IMR-90 (cell line): ENCODE measurements around the gene MALRD1. TPM values are rescaled to one million over a fixed set of nuclear protein-coding genes. Genes with fewer than 3 reads are reported as not detected.

ENCODE experiments used
- ATAC-seq: fragments of 200-7000 bp; cut with Tn5 transposase; 2 replicates; pipeline ENCODE4 v1.9.1; 2020; ENCODE audit warnings: low read depth, mild to moderate bottlenecking, moderate library complexity
- BruUV-seq: library from RNA; stranded (reverse); fragments of 400-500 nt; replicated peaks from 2 replicates; lab custom pipeline; 2021; lab: Mats Ljungman, UMichigan
- CTCF ChIA-PET: fragments of 300-600 bp; formaldehyde crosslinking; extraction: SDS; loops from one replicate; lab custom pipeline; 2021; ENCODE audit warnings: antibody characterized with exemption; lab: Yijun Ruan, JAX
- POLR2A ChIA-PET: fragments of 300-600 bp; sonication (Branson Sonifier 250); formaldehyde crosslinking; loops from one replicate; lab custom pipeline; 2022; ENCODE audit warnings: antibody characterized with exemption; ENCODE audit not compliant: unreplicated experiment; lab: Charles Lee
- DNase-seq: peaks from one replicate; pipeline ENCODE4 v3.0.0; 2013
- H2AFZ ChIP-seq: replicated peaks from 2 replicates; pipeline ENCODE3; 2013; ENCODE audit warnings: low read length, mild to moderate bottlenecking; ENCODE audit not compliant: poor library complexity
- H2AK5ac ChIP-seq: 2 replicates; pipeline ENCODE4 v1.6.1; 2013; ENCODE audit warnings: low read depth, low read length, inconsistent platforms
- H2AK9ac ChIP-seq: replicated peaks from 2 replicates; pipeline ENCODE3; 2013; ENCODE audit warnings: mild to moderate bottlenecking, low read depth, low read length, moderate library complexity; ENCODE audit not compliant: poor library complexity
- H2BK120ac ChIP-seq: 2 replicates; pipeline ENCODE4 v1.6.1; 2013; ENCODE audit warnings: low read depth, low read length, inconsistent platforms
- H2BK15ac ChIP-seq: 3 replicates; pipeline ENCODE4 v1.6.1; 2013; ENCODE audit warnings: low read depth, low read length, inconsistent platforms
- H2BK20ac ChIP-seq: 2 replicates; pipeline ENCODE4 v1.6.1; 2013; ENCODE audit warnings: low read depth, mild to moderate bottlenecking, inconsistent platforms, low read length, moderate library complexity
- H2BK5ac ChIP-seq: 2 replicates; pipeline ENCODE4 v1.6.1; 2013; ENCODE audit warnings: mild to moderate bottlenecking, low read depth, low read length, inconsistent platforms; ENCODE audit not compliant: poor library complexity, severe bottlenecking
- H3K14ac ChIP-seq: replicated peaks from 2 replicates; pipeline ENCODE4 v1.6.1; 2013; ENCODE audit warnings: low read depth, low read length, inconsistent platforms
- H3K18ac ChIP-seq: 2 replicates; pipeline ENCODE4 v1.6.1; 2013; ENCODE audit warnings: low read depth, low read length, control low read depth
- H3K23ac ChIP-seq: 2 replicates; pipeline ENCODE4 v1.6.1; 2013; ENCODE audit warnings: low read depth, low read length, inconsistent platforms
- H3K27ac ChIP-seq: 2 replicates; pipeline ENCODE4 v1.5.1; 2013; ENCODE audit warnings: mild to moderate bottlenecking, control low read depth, low read length; ENCODE audit not compliant: insufficient read depth
- H3K27me3 ChIP-seq: 2 replicates; pipeline ENCODE4 v1.6.1; 2013; ENCODE audit warnings: low read length; ENCODE audit not compliant: control insufficient read depth, insufficient read depth
- H3K36me3 ChIP-seq: 2 replicates; pipeline ENCODE4 v1.6.1; 2013; ENCODE audit warnings: low read length, mixed read lengths; ENCODE audit not compliant: control insufficient read depth, insufficient read depth
- H3K4ac ChIP-seq: 2 replicates; pipeline ENCODE4 v1.6.1; 2013; ENCODE audit warnings: low read depth, low read length, inconsistent platforms
- H3K4me1 ChIP-seq: 2 replicates; pipeline ENCODE4 v1.6.1; 2013; ENCODE audit warnings: low read length, mixed read lengths; ENCODE audit not compliant: control insufficient read depth, insufficient read depth
- H3K4me2 ChIP-seq: 2 replicates; pipeline ENCODE4 v1.6.1; 2013; ENCODE audit warnings: low read depth, mild to moderate bottlenecking, control low read depth, low read length, moderate library complexity
- H3K4me3 ChIP-seq: 2 replicates; pipeline ENCODE4 v1.5.1; 2013; ENCODE audit warnings: low read depth, mild to moderate bottlenecking, control low read depth, low read length, moderate library complexity; ENCODE audit not compliant: insufficient read depth
- H3K56ac ChIP-seq: 2 replicates; pipeline ENCODE4 v1.6.1; 2013; ENCODE audit warnings: low read length, inconsistent platforms; ENCODE audit not compliant: insufficient read depth; ENCODE audit errors: extremely low read depth
- H3K79me1 ChIP-seq, 2 experiments: 2 replicates each; pipeline ENCODE4 v1.6.1; 2013; ENCODE audit warnings: low read length in 2 of 2, inconsistent platforms in 1 of 2, low read depth in 1 of 2
- H3K9ac ChIP-seq: 2 replicates; pipeline ENCODE4 v1.6.1; 2013; ENCODE audit warnings: low read depth, low read length, control low read depth
- H3K9me1 ChIP-seq: 2 replicates; pipeline ENCODE4 v1.6.1; 2013; ENCODE audit warnings: low read length, inconsistent platforms; ENCODE audit not compliant: insufficient read depth
- H3K9me3 ChIP-seq: 2 replicates; pipeline ENCODE4 v1.6.1; 2013; ENCODE audit warnings: low read length; ENCODE audit not compliant: control insufficient read depth, insufficient read depth
- H4K20me1 ChIP-seq: 2 replicates; pipeline ENCODE4 v1.6.1; 2013; ENCODE audit warnings: low read length, inconsistent platforms; ENCODE audit not compliant: insufficient read depth
- H4K5ac ChIP-seq: 2 replicates; pipeline ENCODE4 v1.6.1; 2013; ENCODE audit warnings: mild to moderate bottlenecking, low read depth, low read length, control low read depth
- H4K8ac ChIP-seq, 2 experiments: 2 replicates each; pipeline ENCODE4 v1.6.1; 2013; ENCODE audit warnings: low read depth in 2 of 2, low read length in 2 of 2, control low read depth in 1 of 2, inconsistent platforms in 1 of 2
- H4K91ac ChIP-seq: 2 replicates; pipeline ENCODE4 v1.6.1; 2013; ENCODE audit warnings: low read depth, low read length, inconsistent platforms; ENCODE audit not compliant: insufficient read depth
- BHLHE40 ChIP-seq: fragments of 150-350 bp; IDR thresholded peaks from 2 replicates; pipeline ENCODE4 v1.6.1; 2016; ENCODE audit warnings: mild to moderate bottlenecking, low read depth, low read length
- MAFK ChIP-seq: IDR thresholded peaks from 2 replicates; pipeline ENCODE4 v1.6.1; 2012; ENCODE audit warnings: low read depth, low read length, improper control_type of control experiment
- MAZ ChIP-seq: IDR thresholded peaks from 2 replicates; pipeline ENCODE4 v1.6.1; 2012; ENCODE audit warnings: low read depth, mild to moderate bottlenecking, low read length, improper control_type of control experiment, moderate library complexity, borderline replicate concordance
- MXI1 ChIP-seq: IDR thresholded peaks from 2 replicates; pipeline ENCODE4 v1.6.1; 2012; ENCODE audit warnings: low read depth, mild to moderate bottlenecking, low read length, moderate library complexity, borderline replicate concordance
- RAD21 ChIP-seq: IDR thresholded peaks from 2 replicates; pipeline ENCODE4 v1.6.1; 2012; ENCODE audit warnings: low read length, improper control_type of control experiment
- RFX5 ChIP-seq: IDR thresholded peaks from 2 replicates; pipeline ENCODE4 v1.8.0; 2012; ENCODE audit warnings: low read depth, mild to moderate bottlenecking, low read length, moderate library complexity
- SMC3 ChIP-seq: fragments of 150-350 bp; IDR thresholded peaks from 2 replicates; pipeline ENCODE4 v1.6.1; 2016; ENCODE audit warnings: low read depth, mild to moderate bottlenecking, antibody characterized with exemption, low read length, moderate library complexity
- WGBS, 2 experiments: methylation state at CpG; one replicate each; pipeline versions ENCODE4 v1.1.5 to v1.1.7; 2013; ENCODE audit warnings: missing lambda C conversion rate in 2 of 2; ENCODE audit not compliant: insufficient read length in 1 of 2; ENCODE audit errors: extremely low coverage in 2 of 2; 5-methylcytosine and 5-hydroxymethylcytosine counted together
- dilution Hi-C: fragments of 300-500 bp; cut with HindIII; formaldehyde crosslinking; loops from one replicate; pipeline ENCODE4 v1.14.3; 2018; ENCODE audit warnings: low sequenced_read_pairs; ENCODE audit not compliant: unreplicated experiment
- in situ Hi-C: fragments of 300-500 bp; cut with MboI; formaldehyde crosslinking; loops from 3 replicates; pipeline ENCODE4 v1.14.3; 2019; ENCODE audit warnings: low sequenced_read_pairs, inconsistent platforms, mixed read lengths
- intact Hi-C: fragments of 100-400 bp; cut with micrococcal nuclease; formaldehyde crosslinking; loops from 2 replicates; pipeline ENCODE4 v1.10.0; 2022
- polyA plus RNA-seq, 3 experiments: library from polyadenylated mRNA; depleted of rRNA; stranded (reverse); fragments of >200 nt; gene quantifications; 2 replicates each; pipeline ENCODE4 v1.2.3, GENCODE V29; 2012; ENCODE audit warnings: low replicate concordance in 1 of 3
- total RNA-seq: library from RNA; depleted of rRNA; stranded (reverse); fragments of >200 nt; gene quantifications from 2 replicates; pipeline ENCODE4 v1.2.3, GENCODE V29; 2012
- TF ChIP-seq, protein P1 (sequence below): fragments of 150-350 bp; IDR thresholded peaks from 2 replicates; pipeline ENCODE4 v1.6.1; 2016; ENCODE audit warnings: low read depth, mild to moderate bottlenecking, low read length, moderate library complexity, borderline replicate concordance
- TF ChIP-seq, protein P2 (sequence below): fragments of 150-350 bp; IDR thresholded peaks from 2 replicates; pipeline ENCODE4 v1.6.1; 2017; ENCODE audit warnings: mild to moderate bottlenecking, antibody characterized with exemption, low read length, low read depth

The MALRD1 gene
- total and polyA plus RNA-seq, 2 of the 4 experiments (the other 2 are of a cell fraction) = 0.34 to 1.1 TPM

DNA sequence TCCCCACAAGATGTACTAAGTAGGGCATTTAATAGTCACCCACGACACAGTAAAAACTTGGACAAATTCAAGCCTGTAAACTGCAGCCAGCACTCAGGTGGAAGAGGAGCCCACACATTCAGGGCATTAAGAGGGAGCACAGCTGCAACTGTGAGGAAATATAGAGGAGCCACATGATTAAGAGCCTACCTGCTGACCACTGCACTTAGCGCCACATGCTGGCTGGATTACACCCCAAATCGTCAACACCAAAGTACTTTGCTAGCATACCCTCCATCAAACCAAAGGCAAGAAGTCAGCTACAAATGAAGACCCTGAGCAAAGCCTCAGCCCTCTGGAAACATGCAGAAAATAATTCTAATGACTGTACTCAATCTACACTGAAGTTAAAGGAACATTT is 445.3 kb downstream of the MALRD1 start:
- DNase-seq = no peak
- dilution Hi-C loops = no loop called here
- intact Hi-C loops = no loop called here
- H3K4me2 ChIP-seq = no peak overlapping the region
- ATAC-seq = no peak
- no peaks in the 10 kb centered on the region for H3K27me3 ChIP-seq
- no peaks in the 10 kb centered on the region for H3K36me3 ChIP-seq
- no peak overlapping the region for H2BK120ac ChIP-seq
- no peaks in the 10 kb centered on the region for H4K20me1 ChIP-seq
- H3K9me3 ChIP-seq = no peaks in the 10 kb centered on the region
- H3K18ac ChIP-seq = no peak overlapping the region
- CTCF ChIA-PET = no interaction called here
- no peak overlapping the region for H2BK20ac ChIP-seq
- H3K9me1 ChIP-seq = no peaks in the 10 kb centered on the region
- H4K8ac ChIP-seq = no peak overlapping the region
- no peak overlapping the region for H3K23ac ChIP-seq
- TF ChIP-seq MXI1 (no peak), MAFK (no peak), RAD21 (no peak), SMC3 (no peak), BHLHE40 (no peak), RFX5 (no peak), MAZ (no peak)
- TF ChIP-seq, protein P1, sequence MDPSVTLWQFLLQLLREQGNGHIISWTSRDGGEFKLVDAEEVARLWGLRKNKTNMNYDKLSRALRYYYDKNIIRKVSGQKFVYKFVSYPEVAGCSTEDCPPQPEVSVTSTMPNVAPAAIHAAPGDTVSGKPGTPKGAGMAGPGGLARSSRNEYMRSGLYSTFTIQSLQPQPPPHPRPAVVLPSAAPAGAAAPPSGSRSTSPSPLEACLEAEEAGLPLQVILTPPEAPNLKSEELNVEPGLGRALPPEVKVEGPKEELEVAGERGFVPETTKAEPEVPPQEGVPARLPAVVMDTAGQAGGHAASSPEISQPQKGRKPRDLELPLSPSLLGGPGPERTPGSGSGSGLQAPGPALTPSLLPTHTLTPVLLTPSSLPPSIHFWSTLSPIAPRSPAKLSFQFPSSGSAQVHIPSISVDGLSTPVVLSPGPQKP = no peak
- TF ChIP-seq, protein P2, sequence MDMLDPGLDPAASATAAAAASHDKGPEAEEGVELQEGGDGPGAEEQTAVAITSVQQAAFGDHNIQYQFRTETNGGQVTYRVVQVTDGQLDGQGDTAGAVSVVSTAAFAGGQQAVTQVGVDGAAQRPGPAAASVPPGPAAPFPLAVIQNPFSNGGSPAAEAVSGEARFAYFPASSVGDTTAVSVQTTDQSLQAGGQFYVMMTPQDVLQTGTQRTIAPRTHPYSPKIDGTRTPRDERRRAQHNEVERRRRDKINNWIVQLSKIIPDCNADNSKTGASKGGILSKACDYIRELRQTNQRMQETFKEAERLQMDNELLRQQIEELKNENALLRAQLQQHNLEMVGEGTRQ = no peak
- H4K91ac ChIP-seq = no peak overlapping the region
- no peak overlapping the region for H2AK5ac ChIP-seq
- H3K56ac ChIP-seq = no peak overlapping the region
- H2AK9ac ChIP-seq = no peak overlapping the region
- H2AFZ ChIP-seq = no peak overlapping the region
- no peak overlapping the region for H3K9ac ChIP-seq
- H4K5ac ChIP-seq = no peak overlapping the region
- POLR2A ChIA-PET = no interaction called here
- no peak overlapping the region for H2BK15ac ChIP-seq
- no TSS peak for BruUV-seq
- H3K4me1 ChIP-seq = no peaks in the 10 kb centered on the region
- H2BK5ac ChIP-seq = no peak overlapping the region
- in situ Hi-C loops = no loop called here
- no peak overlapping the region for H3K14ac ChIP-seq
- H3K79me1 ChIP-seq = no peaks in the 10 kb centered on the region
- H3K27ac ChIP-seq = no peak overlapping the region
- WGBS, 2 experiments = no CpG with 5 or more reads among the region's 3 CpGs
- no peak overlapping the region for H3K4me3 ChIP-seq
- H3K4ac ChIP-seq = no peak overlapping the region
